DMS153 (cell line): ENCODE results near the gene CCSER1.
A peak's percentile ranks its signal among the peaks of the same experiment; 100 is the strongest.
"Not testable (repeated sequence)": the region's sequence is repeated elsewhere in the genome, so short reads cannot be mapped to it uniquely, and the experiment has no call there.

Experiments
- DNase-seq: peaks from one replicate; lab custom pipeline; 2025; lab: John Stamatoyannopoulos, UW

Gene CCSER1

DNA sequence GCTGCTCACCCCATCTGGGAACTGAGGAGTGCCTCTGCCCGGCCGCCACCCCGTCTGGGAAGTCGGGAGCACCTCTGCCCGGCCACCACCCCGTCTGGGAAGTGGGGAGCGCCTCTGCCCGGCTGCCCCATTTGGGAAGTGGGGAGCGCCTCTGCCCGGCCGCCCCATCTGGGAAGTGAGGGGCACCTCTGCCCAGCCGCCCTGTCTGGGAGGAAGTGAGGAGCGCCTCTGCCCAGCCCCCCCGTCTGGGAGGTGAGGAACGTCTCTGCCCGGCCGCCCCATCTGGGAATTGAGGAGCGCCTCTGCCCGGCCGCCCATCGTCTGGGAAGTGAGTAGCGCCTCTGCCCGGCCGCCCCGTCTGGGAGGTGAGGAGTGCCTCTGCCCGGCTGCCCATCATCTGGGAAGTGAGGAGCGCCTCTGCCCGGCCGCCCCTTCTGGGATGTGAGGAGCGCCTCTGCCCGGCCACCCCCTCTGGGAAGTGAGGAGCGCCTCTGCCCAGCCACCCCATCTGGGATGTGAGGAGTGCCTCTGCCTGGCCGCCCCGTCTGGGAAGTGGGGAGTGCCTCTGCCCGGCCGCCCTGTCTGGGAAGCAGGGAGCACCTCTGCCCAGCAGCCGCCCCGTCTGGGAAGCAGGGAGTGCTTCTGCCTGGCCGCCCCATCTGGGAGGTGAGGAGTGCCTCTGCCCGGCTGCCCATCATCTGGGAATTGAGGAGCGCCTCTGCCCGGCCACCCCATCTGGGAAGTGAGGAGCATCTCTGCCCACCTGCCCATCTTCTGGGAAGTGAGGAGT is 1040.9 kb downstream of the CCSER1 start:
- not testable (repeated sequence) for DNase-seq

DNA sequence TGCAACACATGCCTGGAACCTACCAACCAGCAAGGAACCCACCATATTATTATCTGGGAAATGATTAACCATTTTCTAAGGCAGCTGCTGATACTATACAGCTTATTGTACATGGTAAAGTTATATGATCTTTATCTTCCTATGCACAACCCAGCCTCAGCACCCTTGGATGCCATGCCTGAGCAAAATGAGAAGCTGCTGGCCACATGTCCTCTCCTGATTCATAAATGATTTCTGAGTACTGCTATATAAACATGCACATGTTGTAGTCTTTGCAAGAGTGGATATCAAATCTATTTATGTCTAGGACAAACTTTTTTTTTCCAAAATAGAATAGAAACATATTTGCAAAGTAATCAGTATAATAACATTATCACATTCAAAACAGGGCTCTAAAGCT is 1043.6 kb downstream of the CCSER1 start:
- DNase-seq = no peak

- no peak for DNase-seq
Measured at GRCh38 chr4:91171217-91171616, 1044.0 kb downstream of the CCSER1 start.

DNA sequence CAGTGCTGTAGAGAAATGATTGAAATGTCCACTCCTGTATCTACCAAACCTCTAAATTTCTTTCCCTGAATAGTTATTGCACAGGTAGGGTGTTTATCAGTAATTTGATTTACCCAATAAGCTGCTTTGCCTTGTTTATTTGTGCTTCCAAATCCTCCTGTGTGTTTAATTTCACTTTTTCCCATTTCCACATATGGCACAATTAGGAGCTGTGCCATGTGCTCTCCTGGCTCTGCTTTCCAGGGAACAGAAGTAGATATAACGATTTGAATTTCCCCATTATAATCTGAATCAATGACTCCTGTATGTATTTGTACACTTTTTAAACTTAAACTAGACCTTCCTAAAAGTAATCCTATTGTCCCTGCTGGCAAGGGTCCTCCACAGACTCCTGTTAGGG is 1057.9 kb downstream of the CCSER1 start:
- not testable (repeated sequence) for DNase-seq

GRCh38 chr4:91198951-91199350 is 1071.8 kb downstream of the CCSER1 start:
- DNase-seq = peak; percentile 20

DNA sequence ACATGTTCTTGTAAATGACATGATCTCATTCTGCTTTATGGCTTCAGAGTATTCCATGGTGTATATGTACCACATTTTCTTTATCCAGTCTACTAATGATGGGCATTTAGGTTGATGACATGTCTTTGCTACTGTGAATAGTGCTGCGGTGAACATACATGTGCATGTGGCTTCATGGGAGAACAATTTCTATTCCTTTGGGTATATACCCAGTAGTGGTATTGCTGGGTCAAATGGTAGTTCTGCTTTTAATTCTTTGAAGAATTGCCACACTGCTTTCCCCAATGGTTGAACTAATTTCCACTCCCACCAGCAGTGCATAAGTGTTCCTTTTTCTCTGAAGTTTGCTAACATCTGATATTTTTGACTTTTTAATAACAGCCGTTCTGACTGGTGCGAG is 1080.3 kb downstream of the CCSER1 start:
- DNase-seq = no peak

DNA sequence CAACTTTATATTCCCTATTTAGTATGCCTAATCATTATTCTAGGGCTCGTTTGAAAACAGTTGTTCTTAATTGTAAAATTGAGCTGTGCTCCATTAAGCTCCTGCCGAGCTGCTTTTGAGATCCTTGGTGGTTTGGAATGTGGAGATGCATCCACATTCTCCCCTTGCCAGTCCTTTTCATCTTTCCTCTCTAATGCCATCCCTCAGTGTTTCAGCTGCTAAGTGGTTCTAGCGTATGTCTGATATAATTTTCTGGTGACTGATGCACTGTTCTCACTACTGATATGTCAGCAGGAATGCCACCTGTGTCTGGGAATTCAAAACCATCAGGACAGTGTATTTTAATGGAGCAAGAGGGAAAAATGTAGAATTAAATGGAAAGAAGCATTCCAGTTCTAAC is 1085.0 kb downstream of the CCSER1 start:
- no peak for DNase-seq

- DNase-seq = not testable (repeated sequence)
Measured at GRCh38 chr4:91217831-91218403, 1090.7 kb downstream of the CCSER1 start.

GRCh38 chr4:91220315-91220714 is 1093.1 kb downstream of the CCSER1 start:
- no peak for DNase-seq

- no peak for DNase-seq
Measured at GRCh38 chr4:91222014-91222413, 1094.8 kb downstream of the CCSER1 start.

DNA sequence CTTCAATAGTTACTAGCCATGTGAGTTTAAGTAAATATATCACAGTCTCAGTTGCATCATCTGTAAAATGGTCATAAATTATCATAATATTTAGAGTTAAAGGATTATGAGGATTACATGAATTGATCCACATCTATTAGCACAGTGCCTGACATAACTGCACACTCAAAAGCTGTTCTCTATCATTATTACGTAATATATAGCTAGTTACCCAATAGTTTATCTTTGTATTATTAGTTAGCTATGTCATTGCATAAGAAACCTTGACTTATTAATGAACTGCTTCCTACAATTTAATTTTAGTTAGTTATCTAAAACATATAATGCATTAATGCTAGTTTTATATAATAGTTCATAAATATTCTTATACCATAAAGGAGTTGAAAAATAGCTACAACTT is 1099.7 kb downstream of the CCSER1 start:
- DNase-seq = no peak

DNA sequence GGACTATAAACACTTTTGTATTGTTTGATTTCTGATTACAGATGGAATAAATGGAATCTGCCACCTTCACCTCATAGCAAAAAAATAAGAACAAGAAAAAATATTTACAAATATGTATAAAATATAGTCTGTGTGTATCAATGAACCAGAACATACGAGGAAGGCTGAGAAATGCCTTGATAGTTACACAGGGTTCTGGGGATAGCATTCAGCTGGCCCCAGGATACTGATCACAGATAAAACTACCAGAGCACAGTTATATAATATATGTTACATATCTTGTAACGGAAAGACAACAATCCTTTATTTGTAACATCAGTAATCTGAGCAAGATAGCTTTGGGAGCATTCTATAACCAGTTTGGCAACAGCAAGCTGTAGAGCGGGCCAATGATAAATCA is 1101.5 kb downstream of the CCSER1 start:
- DNase-seq = no peak

GRCh38 chr4:91233164-91233563 is 1106.0 kb downstream of the CCSER1 start:
- DNase-seq = no peak

DNA sequence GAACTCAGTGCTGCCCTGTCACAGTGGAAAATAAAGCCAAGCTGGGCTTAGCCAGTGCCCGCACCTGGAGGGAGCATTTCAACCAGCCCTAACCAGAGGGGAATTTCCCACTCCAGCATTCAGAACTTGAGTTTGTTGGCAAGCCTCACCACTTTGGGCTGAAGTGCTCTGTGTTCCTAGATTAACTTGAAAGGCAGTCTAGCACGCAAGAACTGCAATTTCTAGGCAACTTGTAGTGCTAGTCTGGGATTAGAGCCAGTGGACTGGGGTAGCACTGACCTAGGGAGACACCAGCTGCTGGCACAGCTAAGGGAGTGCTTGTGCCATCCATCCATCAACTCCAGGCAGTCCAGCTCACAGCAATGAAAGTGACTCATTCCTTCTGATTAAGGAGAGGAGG is 1115.9 kb downstream of the CCSER1 start:
- no peak for DNase-seq

DNA sequence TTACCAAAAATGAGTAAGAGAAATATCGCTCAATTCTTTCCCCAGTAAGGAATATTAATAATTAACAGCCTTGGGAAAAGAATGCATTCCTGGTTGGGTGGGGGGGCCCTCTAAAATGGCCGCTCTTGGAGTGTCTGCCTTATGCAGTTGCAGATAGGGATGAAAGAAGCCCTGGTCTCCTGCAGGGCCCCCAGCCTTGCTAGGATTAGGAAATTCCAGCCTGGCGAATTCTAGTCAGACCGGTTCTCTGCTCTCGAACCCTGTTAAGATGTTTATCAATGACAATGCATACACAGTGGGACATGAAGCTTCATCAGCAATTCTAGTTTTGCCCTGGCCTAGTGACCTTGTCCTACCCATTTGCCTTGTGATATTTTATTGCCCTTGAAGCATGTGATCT is 1128.8 kb downstream of the CCSER1 start:
- no peak for DNase-seq

- no peak for DNase-seq
Measured at GRCh38 chr4:91256751-91257150, 1129.6 kb downstream of the CCSER1 start.

DNA sequence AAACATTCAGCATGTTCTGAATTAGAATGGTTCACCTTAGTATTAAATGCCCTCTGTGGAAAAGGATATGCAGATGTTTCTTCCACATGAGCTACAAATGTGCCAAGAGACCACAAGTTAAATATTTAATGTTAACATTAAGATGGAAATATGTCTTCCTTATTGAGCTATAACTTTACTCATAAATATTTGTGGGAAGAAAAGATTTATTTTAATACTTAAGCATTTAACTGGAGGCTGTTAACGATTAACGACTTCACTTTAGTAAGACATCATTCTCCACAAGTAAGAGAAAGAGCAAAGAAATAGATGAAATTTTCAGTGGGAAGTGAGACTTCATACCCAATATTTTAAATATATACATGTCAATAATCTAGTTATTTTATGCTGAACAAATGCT is 1130.5 kb downstream of the CCSER1 start:
- no peak for DNase-seq

DNA sequence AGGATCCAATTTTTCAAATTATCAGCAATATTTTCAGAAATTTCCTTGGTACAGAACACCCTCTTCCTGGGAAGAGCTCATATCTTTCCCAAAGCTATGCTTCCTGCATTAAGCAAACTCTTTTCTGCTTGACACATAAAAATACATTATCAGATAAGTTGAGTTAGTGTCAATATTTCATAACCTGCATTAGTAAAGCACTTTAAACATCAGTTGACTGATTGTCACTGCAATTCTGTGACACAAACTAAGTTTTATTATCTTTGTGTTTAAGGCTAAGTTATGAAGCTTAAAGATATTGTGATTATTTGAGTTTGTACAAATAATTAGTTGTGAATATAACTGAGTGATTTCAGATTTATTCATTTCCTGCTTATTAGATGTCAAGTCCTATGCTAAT is 1131.1 kb downstream of the CCSER1 start:
- no peak for DNase-seq

DNA sequence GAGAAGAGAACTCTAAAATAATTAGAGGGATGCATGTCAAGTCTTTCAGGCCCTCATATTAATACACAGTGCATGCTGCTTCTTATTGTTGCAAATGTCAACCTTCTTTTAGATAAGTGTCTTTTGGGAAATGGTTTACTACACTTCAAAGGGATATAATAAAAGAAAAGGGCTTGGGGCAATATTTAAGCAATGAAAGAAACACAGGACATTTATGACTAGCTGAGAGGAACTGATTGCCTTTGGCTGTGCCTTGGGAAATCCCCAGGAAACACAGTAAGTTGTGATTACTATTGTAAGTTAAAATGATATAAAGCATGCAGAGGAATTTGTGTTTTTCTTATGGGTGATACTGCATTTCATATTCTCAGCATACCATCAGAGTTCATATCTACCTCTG is 1140.3 kb downstream of the CCSER1 start:
- no peak for DNase-seq

DNA sequence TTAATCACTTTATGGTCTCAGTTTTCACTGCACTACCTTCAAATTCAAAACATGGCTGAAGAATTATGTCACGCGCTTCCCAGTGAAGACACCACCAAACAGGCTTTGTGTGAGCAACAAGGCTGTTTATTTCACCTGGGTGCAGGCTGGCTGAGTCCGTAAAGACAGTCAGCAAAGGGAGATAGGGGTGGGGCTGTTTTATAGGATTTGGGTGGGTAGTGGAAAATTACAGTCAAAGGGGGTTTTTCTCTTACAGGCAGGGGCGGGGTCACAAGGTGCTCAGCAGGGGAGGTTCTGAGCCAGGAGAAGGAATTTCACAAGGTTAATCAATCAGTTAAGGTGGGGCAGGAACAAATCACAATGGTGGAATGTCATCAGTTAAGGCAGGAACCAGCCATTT is 1141.3 kb downstream of the CCSER1 start:
- not testable (repeated sequence) for DNase-seq

GRCh38 chr4:91268913-91269312 is 1141.7 kb downstream of the CCSER1 start:
- DNase-seq = no peak

GRCh38 chr4:91279899-91280298 is 1152.7 kb downstream of the CCSER1 start:
- no peak for DNase-seq

DNA sequence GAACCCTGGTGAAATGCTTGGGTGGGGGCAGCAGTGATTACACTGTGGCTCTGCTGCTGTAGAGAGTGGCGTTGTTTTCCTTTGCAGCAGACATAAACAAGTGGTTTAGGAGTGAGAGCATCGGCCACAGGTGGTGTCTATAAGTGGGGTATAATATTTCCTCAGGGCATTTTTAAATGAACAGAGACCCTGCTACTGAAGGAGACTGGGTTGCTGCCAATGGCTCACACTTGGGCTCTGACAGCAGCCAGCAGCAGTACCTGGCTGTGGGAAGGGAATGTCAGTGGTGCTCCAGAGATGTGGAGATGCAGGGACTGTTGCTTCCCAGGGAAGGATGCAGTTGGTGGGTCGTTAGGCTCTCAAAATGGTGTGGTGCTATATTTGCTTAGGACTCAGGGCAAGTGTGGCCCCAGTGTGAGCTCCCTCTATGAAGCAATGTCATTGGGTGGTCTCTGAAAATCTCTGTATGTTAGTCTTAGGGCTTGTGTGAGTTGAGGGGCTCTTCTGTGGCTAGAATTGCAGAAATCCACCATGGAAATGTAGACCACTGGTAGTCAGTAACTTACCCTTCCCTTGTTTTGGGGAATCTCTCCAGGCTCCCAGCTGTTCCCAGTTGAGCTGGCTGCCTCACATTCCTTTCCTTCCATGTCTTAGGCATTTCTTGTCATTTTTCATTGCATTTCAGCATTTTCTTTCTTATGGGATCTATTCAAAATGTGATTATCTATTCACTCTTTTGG is 1153.5 kb downstream of the CCSER1 start:
- no peak for DNase-seq
